ENCODE measurements around the gene KIAA1217. TPM values are rescaled to one million over a fixed set of nuclear protein-coding genes. Genes with fewer than 3 reads are reported as not detected.

Gene KIAA1217
- polyA plus RNA-seq, 1 of the 3 experiments (the other 2 are of a cell fraction): 7.2 TPM

DNA sequence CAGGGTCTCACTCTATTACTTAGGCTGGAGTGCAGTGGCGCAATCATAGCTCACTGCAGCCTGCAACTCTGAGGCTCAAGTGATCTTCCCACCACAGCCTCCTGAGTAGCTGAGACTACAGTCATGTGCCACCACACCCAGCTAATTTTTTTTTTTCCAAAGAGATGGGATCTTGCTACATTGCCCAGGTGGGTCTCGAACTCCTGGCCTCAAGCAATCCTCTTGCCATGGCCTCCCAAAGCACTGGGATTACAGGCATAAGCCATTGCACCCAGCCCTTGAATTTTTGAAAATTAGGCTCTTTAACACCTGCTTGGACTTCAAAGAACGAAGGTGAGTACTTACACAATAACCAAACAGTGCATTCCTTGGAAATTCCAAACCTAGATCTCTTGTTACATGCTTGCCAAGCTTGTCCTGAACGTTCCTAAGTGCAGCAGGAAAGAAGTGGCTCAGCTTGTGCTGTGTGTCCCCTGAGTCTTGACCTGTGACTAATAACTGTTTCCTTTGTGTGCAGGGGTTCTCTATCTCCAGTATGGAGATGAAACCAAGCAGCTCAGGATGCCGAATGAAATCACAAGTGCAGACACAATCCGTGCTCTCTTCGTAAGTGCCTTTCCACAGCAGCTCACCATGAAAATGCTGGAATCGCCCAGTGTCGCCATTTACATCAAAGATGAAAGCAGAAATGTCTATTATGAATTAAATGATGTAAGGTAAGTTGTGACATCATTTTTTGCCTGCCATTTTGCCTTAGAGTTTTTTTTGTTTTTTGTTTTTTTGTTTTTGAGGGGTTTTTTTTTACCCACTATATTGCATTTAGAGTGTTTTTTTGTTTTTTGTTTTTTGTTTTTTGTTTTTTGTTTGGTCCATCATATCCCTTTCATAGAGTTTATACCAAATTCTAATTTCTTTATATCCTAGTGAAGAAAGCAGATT lies 223.8 kb downstream of the KIAA1217 start (continued):
- TF ChIP-seq, protein P1, sequence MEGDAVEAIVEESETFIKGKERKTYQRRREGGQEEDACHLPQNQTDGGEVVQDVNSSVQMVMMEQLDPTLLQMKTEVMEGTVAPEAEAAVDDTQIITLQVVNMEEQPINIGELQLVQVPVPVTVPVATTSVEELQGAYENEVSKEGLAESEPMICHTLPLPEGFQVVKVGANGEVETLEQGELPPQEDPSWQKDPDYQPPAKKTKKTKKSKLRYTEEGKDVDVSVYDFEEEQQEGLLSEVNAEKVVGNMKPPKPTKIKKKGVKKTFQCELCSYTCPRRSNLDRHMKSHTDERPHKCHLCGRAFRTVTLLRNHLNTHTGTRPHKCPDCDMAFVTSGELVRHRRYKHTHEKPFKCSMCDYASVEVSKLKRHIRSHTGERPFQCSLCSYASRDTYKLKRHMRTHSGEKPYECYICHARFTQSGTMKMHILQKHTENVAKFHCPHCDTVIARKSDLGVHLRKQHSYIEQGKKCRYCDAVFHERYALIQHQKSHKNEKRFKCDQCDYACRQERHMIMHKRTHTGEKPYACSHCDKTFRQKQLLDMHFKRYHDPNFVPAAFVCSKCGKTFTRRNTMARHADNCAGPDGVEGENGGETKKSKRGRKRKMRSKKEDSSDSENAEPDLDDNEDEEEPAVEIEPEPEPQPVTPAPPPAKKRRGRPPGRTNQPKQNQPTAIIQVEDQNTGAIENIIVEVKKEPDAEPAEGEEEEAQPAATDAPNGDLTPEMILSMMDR (IDR thresholded peaks at IDR 0.05): no peak
- no peak for TF ChIP-seq FOSL2 (IDR thresholded peaks at IDR 0.05; ENCODE audit: borderline replicate concordance, low read depth)
- no peak for TF ChIP-seq NFIC (IDR thresholded peaks at IDR 0.05; ENCODE audit: borderline replicate concordance)
- TF ChIP-seq TCF12 (IDR thresholded peaks at IDR 0.05): no peak

DNA sequence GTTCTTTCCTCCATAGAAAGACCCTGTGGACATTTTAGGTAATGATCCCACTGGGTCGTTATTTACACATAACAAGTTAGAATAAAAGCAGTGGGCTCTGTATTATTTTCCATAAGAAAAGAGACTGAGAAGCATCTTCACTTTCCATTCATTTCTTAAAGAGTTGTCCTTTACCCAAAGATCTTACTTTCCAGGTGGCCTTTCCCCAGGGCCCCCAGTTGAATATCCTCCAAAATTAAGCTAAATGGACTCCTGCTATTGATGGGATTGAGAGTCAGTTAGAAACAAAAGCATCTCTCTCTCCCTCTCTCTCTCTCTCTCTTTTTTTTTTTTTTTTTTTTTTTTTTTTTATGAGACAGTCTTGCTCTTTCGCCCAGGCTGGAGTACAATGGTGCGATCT lies 224.8 kb downstream of the KIAA1217 start:
- CTCF ChIA-PET: no interaction called here

DNA sequence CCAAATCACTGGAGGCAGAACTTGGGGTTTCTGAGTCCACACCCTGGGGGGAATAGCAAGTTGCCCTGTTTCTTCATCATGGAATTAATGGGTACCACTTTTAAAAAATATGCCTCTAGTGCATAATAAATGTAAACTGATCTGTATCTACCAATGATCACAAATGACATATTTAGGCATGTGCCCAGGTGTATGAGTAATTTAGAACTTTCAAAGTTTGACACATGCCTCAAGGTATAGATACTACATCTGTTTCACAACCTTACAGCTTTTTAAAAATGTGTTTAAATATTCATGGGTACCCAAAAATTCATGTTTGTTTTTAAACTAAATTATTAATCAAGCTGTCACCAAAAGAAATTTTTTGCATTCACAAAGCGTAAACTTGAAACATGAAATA lies 226.0 kb downstream of the KIAA1217 start:
- CTCF ChIA-PET: interaction anchor here (0.8 kb wide), 1 partner anchor 646 kb away, joined by 3 read pairs; no protein-coding TSS in a partner anchor
- Histone ChIP-seq H3K9me3 (no peaks in the 10 kb centered on the region), H3F3A (replicated peaks; ENCODE audit: insufficient read depth) (peaks cover 9% of the 10 kb centered on the region), H3K4me1 (ENCODE audit: control insufficient read depth in 1 of 2, insufficient read depth in 2 of 2, low read depth in 1 of 2, low read length in 1 of 2) (peaks cover 0 to 11% of the 10 kb centered on the region in 2 experiments; a peak in 2 of 4 replicates), H3K27me3 (ENCODE audit: insufficient read depth) (no peaks in the 10 kb centered on the region), H3K4me3 (ENCODE audit: low read depth in 2 of 2, low read length in 1 of 2) (no peak overlapping the region), H4K20me1 (ENCODE audit: insufficient read depth) (no peaks in the 10 kb centered on the region), H2AFZ (ENCODE audit: low read depth) (no peak overlapping the region), H3K79me2 (ENCODE audit: insufficient read depth) (no peaks in the 10 kb centered on the region), H3K9ac (no peak overlapping the region), H3K36me3 (replicated peaks in 1 of 2; ENCODE audit: control insufficient read depth in 1 of 2, insufficient read depth in 2 of 2, low read length in 1 of 2) (no peaks in the 10 kb centered on the region), H3K27ac (ENCODE audit: low read depth in 2 of 2, low read length in 1 of 2) (peak overlapping the region in 1 of 2 experiments; percentile 57; a peak in 1 of 4 replicates), H3K9me2 (no peaks in the 10 kb centered on the region), H3K4me2 (no peak overlapping the region)
- 95% methylated on average over 1 of the region's 1 CpG for WGBS (ENCODE audit: low lambda C conversion rate)
- POLR2A ChIA-PET: no interaction called here
- DNase-seq: no peak
- no peak for TF ChIP-seq EZH2phosphoT487 (IDR thresholded peaks at IDR 0.05; ENCODE audit: borderline replicate concordance, low read depth)
- no peak for TF ChIP-seq RAD21 (IDR thresholded peaks at IDR 0.05; ENCODE audit: low read length)
- no peak for TF ChIP-seq MAX (IDR thresholded peaks at IDR 0.05; ENCODE audit: low read depth)
- TF ChIP-seq ELF1 (IDR thresholded peaks at IDR 0.05): no peak
- no peak for TF ChIP-seq POLR2AphosphoS5 (IDR thresholded peaks at IDR 0.05; ENCODE audit: low read depth, low read length)
- no peak for TF ChIP-seq GABPA (IDR thresholded peaks at IDR 0.05; ENCODE audit: low read depth)
- TF ChIP-seq MEF2A (IDR thresholded peaks at IDR 0.05; ENCODE audit: borderline replicate concordance, low read depth): no peak
- TF ChIP-seq YY1 (IDR thresholded peaks at IDR 0.05; ENCODE audit: low read depth): no peak

More for the DNA sequence above, 224.8 kb downstream of the KIAA1217 start:
- Histone ChIP-seq H3K79me2 (ENCODE audit: insufficient read depth) (no peaks in the 10 kb centered on the region), H4K20me1 (ENCODE audit: insufficient read depth) (no peaks in the 10 kb centered on the region), H3K4me1 (ENCODE audit: control insufficient read depth in 1 of 2, insufficient read depth in 2 of 2, low read depth in 1 of 2, low read length in 1 of 2) (peaks cover 0 to 5% of the 10 kb centered on the region in 2 experiments; a peak in 1 of 4 replicates), H3F3A (replicated peaks; ENCODE audit: insufficient read depth) (peaks cover under 1% of the 10 kb centered on the region), H3K9me3 (no peaks in the 10 kb centered on the region), H3K9me2 (no peaks in the 10 kb centered on the region), H3K27me3 (ENCODE audit: insufficient read depth) (no peaks in the 10 kb centered on the region), H2AFZ (ENCODE audit: low read depth) (no peak overlapping the region), H3K27ac (ENCODE audit: low read depth in 2 of 2, low read length in 1 of 2) (no peak overlapping the region), H3K4me3 (ENCODE audit: low read depth in 2 of 2, low read length in 1 of 2) (no peak overlapping the region), H3K4me2 (no peak overlapping the region), H3K9ac (no peak overlapping the region), H3K36me3 (replicated peaks in 1 of 2; ENCODE audit: control insufficient read depth in 1 of 2, insufficient read depth in 2 of 2, low read length in 1 of 2) (no peaks in the 10 kb centered on the region)
- 75% methylated on average over 3 of the region's 3 CpGs for WGBS (ENCODE audit: low lambda C conversion rate)
- POLR2A ChIA-PET: no interaction called here
- TF ChIP-seq MXI1 (IDR thresholded peaks at IDR 0.05; ENCODE audit: low read depth, low read length) (no peak), ELF1 (IDR thresholded peaks at IDR 0.05) (no peak), RFX5 (IDR thresholded peaks at IDR 0.05; ENCODE audit: low read length) (no peak), GATA2 (CRISPR knock-in tag; IDR thresholded peaks at IDR 0.05) (no peak), GABPA (IDR thresholded peaks at IDR 0.05; ENCODE audit: low read depth) (no peak), RCOR1 (IDR thresholded peaks at IDR 0.05; ENCODE audit: low read length) (no peak)
- TF ChIP-seq, protein P2, sequence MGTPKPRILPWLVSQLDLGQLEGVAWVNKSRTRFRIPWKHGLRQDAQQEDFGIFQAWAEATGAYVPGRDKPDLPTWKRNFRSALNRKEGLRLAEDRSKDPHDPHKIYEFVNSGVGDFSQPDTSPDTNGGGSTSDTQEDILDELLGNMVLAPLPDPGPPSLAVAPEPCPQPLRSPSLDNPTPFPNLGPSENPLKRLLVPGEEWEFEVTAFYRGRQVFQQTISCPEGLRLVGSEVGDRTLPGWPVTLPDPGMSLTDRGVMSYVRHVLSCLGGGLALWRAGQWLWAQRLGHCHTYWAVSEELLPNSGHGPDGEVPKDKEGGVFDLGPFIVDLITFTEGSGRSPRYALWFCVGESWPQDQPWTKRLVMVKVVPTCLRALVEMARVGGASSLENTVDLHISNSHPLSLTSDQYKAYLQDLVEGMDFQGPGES (IDR thresholded peaks at IDR 0.05; ENCODE audit: low read depth, low read length): no peak
- no peak for DNase-seq
